ENCODE data around the gene AGO3. TPM values are rescaled to one million over a fixed set of nuclear protein-coding genes. Genes with fewer than 3 reads are reported as not detected.

Gene AGO3
- total RNA-seq, 4 donors from 2014 or later = 21.2 to 48.5 (median 31.6) TPM

DNA sequence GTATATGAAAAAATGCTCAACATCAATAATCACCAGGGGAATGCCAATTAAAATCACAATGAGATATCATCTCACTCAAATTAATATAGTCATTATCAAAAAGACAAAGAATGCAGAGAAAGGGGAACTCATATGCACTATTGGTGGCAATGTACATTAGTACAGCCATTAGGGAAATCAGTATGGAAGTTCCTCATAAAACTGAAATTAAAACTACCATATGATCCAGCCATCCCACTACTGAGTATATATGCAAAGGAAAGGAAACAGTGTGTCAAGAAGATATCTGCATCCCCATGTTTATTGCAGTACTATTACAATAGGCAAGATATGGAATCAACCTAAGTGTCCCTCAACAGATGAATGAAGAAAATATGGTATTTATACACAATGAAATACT is 120.9 kb downstream of the AGO3 start:
- intact Hi-C loops (cut with DNase I) = no loop called here
- H3K9me3 ChIP-seq = no peaks in the 10 kb centered on the region
- H3K4me3 ChIP-seq (replicated peaks in 1 of 3) = no peak overlapping the region
- no peaks in the 10 kb centered on the region for H3K27me3 ChIP-seq
- no peaks in the 10 kb centered on the region for H3K4me1 ChIP-seq
- no peak overlapping the region for H3K27ac ChIP-seq
- DNase-seq = no peak
- TF ChIP-seq, protein P1, sequence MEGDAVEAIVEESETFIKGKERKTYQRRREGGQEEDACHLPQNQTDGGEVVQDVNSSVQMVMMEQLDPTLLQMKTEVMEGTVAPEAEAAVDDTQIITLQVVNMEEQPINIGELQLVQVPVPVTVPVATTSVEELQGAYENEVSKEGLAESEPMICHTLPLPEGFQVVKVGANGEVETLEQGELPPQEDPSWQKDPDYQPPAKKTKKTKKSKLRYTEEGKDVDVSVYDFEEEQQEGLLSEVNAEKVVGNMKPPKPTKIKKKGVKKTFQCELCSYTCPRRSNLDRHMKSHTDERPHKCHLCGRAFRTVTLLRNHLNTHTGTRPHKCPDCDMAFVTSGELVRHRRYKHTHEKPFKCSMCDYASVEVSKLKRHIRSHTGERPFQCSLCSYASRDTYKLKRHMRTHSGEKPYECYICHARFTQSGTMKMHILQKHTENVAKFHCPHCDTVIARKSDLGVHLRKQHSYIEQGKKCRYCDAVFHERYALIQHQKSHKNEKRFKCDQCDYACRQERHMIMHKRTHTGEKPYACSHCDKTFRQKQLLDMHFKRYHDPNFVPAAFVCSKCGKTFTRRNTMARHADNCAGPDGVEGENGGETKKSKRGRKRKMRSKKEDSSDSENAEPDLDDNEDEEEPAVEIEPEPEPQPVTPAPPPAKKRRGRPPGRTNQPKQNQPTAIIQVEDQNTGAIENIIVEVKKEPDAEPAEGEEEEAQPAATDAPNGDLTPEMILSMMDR (IDR thresholded peaks at IDR 0.05) = no peak
- TF ChIP-seq POLR2A (IDR thresholded peaks at IDR 0.05) = no peak
- peaks cover 4 to 9% of the 10 kb centered on the region in 2 donors for H3K36me3 ChIP-seq

DNA sequence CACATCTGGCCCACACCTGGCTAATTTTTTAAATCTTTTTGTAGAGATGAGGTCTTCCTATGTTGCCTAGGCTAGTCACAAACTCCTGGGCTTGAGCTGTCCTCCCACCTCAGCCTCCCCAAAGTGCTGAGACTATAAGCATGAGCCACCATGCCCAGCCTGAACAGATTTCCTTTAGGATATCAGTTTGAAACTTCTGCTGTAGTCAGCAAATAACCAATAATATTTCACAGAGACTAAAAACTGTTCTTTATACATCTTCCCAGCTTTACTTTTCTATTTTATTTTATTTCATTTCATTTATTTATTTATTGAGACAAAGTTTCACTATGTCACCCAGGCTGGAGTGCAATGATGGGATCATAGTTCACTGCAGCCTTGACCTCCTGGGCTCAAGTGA is 123.1 kb downstream of the AGO3 start:
- peaks cover 4% of the 10 kb centered on the region in 2 donors for H3K36me3 ChIP-seq
- no peaks in the 10 kb centered on the region for H3K9me3 ChIP-seq
- intact Hi-C loops (cut with DNase I) = no loop called here
- no peak overlapping the region for H3K27ac ChIP-seq
- TF ChIP-seq, protein P1 (IDR thresholded peaks at IDR 0.05) = no peak
- TF ChIP-seq POLR2A (IDR thresholded peaks at IDR 0.05) = no peak
- H3K27me3 ChIP-seq = no peaks in the 10 kb centered on the region
- no peaks in the 10 kb centered on the region for H3K4me1 ChIP-seq
- no peak for DNase-seq
- H3K4me3 ChIP-seq (replicated peaks in 1 of 3) = no peak overlapping the region

DNA sequence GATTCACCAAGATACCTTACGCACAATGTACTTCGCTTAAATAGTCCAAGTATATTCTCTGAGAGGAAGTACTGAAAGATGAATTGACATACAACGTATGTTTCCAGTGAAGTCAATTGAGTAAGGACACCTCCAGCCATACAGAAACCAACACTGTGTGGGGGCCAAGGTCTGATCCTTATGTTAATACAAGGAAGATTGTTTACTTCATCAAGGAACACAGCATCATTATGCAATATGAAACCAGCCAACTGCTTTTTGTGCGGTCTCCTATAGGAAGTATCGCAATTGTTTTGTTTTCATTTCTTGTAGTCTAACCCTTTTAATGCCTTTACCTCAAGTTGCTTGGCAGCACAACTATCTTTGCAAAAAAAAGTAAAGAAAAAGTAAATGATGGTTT is 124.8 kb downstream of the AGO3 start:
- no peak for DNase-seq
- Histone ChIP-seq H3K27me3 (no peaks in the 10 kb centered on the region), H3K27ac (no peak overlapping the region), H3K9me3 (no peaks in the 10 kb centered on the region), H3K4me1 (no peaks in the 10 kb centered on the region), H3K36me3 (peaks cover 0 to 4% of the 10 kb centered on the region in 2 donors), H3K4me3 (replicated peaks in 1 of 3) (no peak overlapping the region)
- intact Hi-C loops (cut with DNase I) = no loop called here
- TF ChIP-seq, protein P1 (IDR thresholded peaks at IDR 0.05) = no peak
- TF ChIP-seq POLR2A (IDR thresholded peaks at IDR 0.05) = no peak
- 92 to 95% methylated on average over 5 of the region's 5 CpGs for WGBS, 2 donors

DNA sequence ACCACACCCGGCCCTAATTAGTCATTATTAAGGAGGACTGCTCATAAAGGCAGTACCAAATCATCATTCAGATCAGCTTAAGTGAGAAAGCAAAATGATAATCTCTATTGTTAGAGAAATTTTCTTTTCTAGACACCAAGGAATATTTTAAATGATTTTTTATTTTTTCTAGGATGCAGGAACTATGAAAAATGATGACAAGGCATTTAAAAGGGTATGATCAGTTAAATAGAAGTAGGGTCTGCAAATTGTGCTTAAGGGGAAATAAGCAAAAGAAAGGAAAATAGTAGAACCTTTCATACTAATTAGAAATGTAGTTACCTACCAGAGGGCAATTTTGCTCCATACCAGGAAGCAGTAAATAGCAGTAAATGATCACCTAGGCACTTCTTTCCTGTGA is 131.4 kb downstream of the AGO3 start:
- no peaks in the 10 kb centered on the region for H3K9me3 ChIP-seq
- no peaks in the 10 kb centered on the region for H3K4me1 ChIP-seq
- 89 to 96% methylated on average over 1 of the region's 1 CpG for WGBS, 2 donors
- no peak overlapping the region for H3K27ac ChIP-seq
- intact Hi-C loops (cut with DNase I) = no loop called here
- H3K36me3 ChIP-seq = no peaks in the 10 kb centered on the region
- TF ChIP-seq POLR2A (IDR thresholded peaks at IDR 0.05) = no peak
- TF ChIP-seq, protein P1 (IDR thresholded peaks at IDR 0.05) = no peak
- no peak for DNase-seq
- H3K4me3 ChIP-seq (replicated peaks in 1 of 3) = no peak overlapping the region
- no peaks in the 10 kb centered on the region for H3K27me3 ChIP-seq

DNA sequence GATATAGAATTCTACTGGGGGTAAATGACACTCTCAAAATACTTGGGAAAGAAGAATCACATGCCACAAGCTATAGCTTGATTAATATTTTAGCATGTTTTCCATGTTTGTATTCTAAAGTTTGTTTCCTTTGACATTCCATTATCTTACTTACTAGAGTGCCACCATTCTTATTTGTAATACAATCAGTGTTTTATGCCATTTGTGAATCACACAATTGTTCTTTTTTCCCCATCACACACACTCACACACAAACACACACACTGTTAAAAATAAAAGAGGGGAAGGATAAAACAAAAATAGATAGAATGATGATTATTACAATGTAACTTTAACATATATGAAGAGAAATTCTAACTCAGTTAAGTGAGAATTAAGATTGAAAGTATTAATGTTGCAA is 137.0 kb downstream of the AGO3 start:
- Histone ChIP-seq H3K36me3 (no peaks in the 10 kb centered on the region), H3K27me3 (no peaks in the 10 kb centered on the region), H3K27ac (no peak overlapping the region), H3K9me3 (no peaks in the 10 kb centered on the region), H3K4me3 (replicated peaks in 1 of 3) (no peak overlapping the region), H3K4me1 (no peaks in the 10 kb centered on the region)
- TF ChIP-seq, protein P1 (IDR thresholded peaks at IDR 0.05) = no peak
- no peak for TF ChIP-seq POLR2A (IDR thresholded peaks at IDR 0.05)
- DNase-seq = no peak
- intact Hi-C loops (cut with DNase I) = no loop called here
